Vagina (tissue), 2 donors: ENCODE data around the gene NFATC2.

Experiments
- CTCF ChIP-seq, 3 experiments: fragments of 450-650 bp in 2 of 3; fragments of 200-600 bp in 1 of 3; sonication (generic) in 1 of 3; IDR thresholded peaks; one replicate each; pipeline ENCODE4 v1.5.1; 2017 to 2019; ENCODE audit warnings: antibody characterized with exemption in 3 of 3, mild to moderate bottlenecking in 2 of 3, moderate library complexity in 2 of 3
- POLR2A ChIP-seq, 2 donors: fragments of 450-650 bp; IDR thresholded peaks; one replicate each; pipeline ENCODE4 v1.6.1; 2017; ENCODE audit warnings: antibody characterized with exemption in 2 of 2, mild to moderate bottlenecking in 2 of 2, moderate library complexity in 2 of 2
- POLR2AphosphoS5 ChIP-seq, 2 donors: sonication (generic); formaldehyde crosslinking; IDR thresholded peaks; one replicate each; pipeline ENCODE4 v1.9.0; 2017; ENCODE audit warnings: antibody characterized with exemption in 2 of 2, mild to moderate bottlenecking in 2 of 2, low read depth in 1 of 2; ENCODE audit not compliant: insufficient read depth in 1 of 2

GRCh38 chr20:51381557-51381956 is 161.0 kb downstream of the NFATC2 start:
- TF ChIP-seq POLR2A (IDR thresholded peaks at IDR 0.05) (no peak), CTCF (IDR thresholded peaks at IDR 0.05) (no peak), POLR2AphosphoS5 (IDR thresholded peaks at IDR 0.05; ENCODE audit: insufficient read depth in 1 of 2, low read depth in 1 of 2) (no peak)
